ENCODE results near the gene ACTA2.

The ACTA2 gene

GRCh38 chr10:88980800-88981199 lies 28.2 kb upstream of the ACTA2 start:
- no peak for DNase-seq

DNA sequence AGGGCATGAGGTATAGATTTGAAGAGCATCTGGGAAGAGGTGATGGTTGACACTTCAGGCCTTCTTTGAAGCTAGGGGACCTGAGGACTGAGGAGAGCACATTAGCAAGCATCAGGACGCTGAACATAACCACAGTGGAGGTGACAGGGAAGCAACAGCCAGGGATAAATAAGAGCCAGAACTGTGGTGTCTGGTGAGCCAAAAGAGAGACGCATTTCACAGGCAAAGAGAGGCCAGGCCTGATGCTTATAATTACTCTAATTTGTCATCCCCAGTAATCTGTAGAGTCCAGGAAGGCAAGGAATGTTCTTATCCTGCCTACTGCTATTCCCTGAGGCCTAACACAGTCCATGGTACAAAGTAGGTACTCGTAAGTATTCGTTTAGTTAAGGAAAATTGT lies 27.7 kb upstream of the ACTA2 start:
- DNase-seq: no peak

GRCh38 chr10:88979603-88980002 lies 27.0 kb upstream of the ACTA2 start:
- DNase-seq: no peak

DNA sequence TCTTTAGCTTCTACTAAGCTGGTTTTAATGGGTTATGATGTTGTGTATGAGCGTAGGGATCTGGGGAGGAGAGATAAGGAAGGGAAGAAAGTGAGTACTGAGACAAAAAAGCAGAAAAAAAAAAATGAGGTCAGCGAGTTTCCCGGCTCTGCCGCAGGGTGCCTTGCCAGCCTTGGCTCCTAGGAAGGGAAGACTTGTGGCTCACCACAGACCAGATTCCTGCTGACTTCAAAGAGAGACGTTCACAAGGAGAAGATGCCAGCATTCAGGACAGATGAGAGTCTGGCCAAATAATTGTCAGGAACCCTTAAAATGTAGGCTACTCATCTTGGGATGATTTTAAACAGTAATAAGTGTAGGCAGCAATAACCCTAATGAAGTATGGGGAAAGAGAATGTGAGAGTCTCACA lies 26.6 kb upstream of the ACTA2 start:
- DNase-seq: no peak

DNA sequence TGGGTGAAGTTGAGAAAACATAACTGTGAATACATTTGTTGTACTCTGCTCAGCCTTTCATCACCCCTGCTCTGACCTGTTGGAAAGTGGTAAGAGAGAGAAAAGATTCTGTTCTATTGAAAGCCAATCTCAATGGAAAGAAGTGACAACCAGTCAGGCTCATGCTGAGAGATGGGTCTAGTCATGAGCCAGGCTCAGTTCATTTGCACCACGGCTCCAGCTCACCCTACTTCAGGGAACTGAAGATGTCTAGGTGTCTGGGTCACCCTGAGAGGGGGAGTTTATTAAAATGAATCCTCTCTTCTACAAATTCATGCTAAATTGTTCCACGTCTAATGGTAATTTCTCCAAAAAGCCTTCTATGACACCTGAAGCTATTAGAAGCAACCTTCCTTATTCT lies 25.9 kb upstream of the ACTA2 start:
- no peak for DNase-seq

- DNase-seq: no peak
Observed at GRCh38 chr10:88975377-88975720, 22.8 kb upstream of the ACTA2 start.

GRCh38 chr10:88974446-88975376 lies 22.1 kb upstream of the ACTA2 start:
- DNase-seq: no peak

- no peak for DNase-seq
Observed at GRCh38 chr10:88974012-88974411, 21.4 kb upstream of the ACTA2 start.

DNA sequence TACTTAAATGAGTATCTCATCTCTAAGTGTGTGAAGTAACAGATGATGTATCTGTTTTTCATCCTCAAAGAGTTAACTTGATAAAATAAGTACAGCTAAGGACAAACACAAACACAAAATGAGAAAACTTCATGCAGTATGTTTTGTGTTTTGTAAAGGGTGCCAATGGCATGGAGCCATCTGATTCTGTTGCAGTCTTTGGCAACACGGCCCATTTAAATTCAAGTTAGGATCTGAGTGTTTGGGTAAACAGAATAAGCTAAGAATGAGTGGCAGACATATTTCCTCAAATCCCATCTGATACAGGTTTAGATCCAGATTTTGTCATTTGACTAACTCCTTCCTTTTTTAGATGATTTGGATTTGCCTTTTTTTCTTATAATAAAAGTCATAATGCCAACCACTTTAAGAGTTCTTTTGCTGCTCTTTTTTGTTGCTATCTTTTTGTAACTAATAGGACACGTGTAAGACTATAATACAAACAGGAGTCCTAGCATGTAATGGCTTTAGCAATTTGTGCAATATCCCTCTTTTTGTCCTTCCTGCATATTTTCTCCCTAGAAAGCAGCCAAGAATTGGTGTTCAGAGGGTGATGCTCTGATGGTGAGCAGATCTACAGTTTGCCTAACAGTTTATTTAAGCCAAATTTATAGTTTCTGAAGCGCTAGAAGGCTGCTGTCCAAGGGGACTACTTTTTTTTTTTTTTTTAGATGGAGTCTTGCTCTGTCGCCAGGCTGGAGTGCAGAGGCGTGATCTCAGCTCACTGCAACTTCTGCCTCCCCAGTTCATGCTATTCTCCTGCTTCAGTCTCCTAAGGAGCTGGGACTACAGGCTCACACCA lies 18.9 kb upstream of the ACTA2 start:
- DNase-seq: no peak

DNA sequence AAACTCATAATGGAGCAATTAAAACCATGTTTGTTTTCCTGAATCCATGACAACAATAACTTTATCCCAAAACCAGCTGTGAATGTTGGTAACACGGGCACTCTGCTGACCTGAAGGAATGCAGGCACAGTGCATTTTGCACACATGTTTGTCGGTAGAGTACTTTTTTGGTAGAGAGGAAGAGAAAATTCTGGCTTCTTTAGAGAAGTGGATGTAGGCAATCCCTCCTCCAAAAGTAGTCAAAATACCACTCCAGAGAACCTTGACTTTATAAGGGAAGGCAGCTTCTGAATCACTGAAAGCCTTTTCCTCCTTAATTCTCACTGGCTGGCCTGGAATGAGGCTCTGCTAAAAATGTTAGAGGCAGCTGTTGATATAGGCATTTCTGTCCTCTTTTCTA lies 15.8 kb upstream of the ACTA2 start:
- DNase-seq: no peak

DNA sequence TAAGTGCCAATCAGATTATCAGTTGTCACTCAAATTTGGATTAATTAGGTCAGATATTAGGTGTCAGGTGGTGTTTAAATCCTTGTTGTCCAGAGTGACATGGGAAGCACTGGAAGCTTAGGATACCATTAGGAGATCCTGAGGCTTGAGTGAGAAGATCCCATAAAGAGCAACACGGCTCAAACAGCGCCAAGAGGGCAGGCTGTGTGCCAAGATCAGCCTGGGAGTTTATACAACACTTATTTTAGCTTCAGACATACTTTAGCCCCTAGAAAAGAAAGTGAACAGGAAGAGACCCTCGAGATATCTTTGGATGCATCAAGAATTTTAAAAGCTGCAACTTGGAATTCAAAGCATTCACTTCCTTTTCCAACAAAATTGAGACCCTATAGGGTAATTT lies 14.2 kb upstream of the ACTA2 start:
- DNase-seq: no peak

- DNase-seq: no peak
Observed at GRCh38 chr10:88964869-88965415, 12.4 kb upstream of the ACTA2 start.

GRCh38 chr10:88964360-88964759 lies 11.8 kb upstream of the ACTA2 start:
- no peak for DNase-seq

DNA sequence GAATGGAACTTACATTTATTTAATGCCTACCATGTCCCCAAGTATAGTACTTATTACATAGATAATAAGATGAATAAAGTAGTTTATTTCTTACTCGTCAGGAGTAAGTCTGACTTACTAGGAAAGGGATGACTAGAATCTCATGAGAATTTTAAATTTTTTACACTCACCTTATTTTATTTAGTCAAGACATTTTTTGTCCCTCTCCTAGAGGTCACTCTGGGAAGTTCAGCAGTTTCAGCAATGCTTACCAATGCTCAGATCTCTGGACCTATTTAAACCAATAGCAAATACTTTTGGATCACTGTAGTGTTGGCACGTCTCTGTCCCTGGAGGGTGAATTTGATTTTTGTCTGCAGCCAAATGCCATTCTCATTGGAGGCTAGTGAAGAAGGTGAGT lies 10.7 kb upstream of the ACTA2 start:
- no peak for DNase-seq

- DNase-seq: no peak
Observed at GRCh38 chr10:88962336-88962735, 9.8 kb upstream of the ACTA2 start.

DNA sequence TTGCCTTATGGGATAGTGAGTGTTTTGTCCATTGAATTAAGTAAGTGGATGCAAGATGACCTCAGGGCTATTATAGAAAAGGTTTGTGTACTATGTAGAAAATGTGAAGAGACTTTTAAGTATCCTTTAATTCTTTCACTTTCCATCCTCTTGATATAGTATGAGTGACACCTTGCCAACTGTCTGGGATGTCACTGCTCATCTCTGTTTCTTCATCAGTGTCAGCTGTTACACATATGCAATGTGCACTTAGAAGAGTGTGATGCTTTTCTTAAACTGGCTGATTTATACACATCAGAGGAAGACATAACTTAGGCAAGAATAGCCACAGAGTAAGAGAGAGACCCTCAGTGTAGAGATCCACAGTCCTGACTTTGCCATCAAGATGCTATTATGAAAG lies 8.7 kb upstream of the ACTA2 start:
- no peak for DNase-seq

DNA sequence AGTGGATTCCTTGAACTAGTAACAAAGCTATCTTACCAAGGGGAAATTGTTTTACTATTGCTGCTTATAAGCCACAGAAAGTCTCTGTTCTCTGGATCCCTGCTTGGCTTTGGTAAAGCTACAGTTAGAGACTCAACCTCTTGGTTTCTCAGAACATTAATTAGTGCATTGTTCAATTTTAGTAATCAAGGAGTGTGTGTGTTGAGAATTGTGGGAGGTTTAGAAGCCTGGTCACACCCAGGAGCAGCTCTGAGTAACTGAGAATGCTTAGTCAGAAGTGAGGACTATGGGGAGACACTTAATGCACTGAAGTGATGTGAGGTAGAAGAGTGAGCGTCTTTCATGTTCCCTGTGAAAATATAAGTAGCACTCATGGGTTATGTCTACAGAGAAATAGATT lies 8.2 kb upstream of the ACTA2 start:
- no peak for DNase-seq

- no peak for DNase-seq
Observed at GRCh38 chr10:88958721-88959120, 6.1 kb upstream of the ACTA2 start.

GRCh38 chr10:88957381-88957780 lies 4.8 kb upstream of the ACTA2 start:
- no peak for DNase-seq

DNA sequence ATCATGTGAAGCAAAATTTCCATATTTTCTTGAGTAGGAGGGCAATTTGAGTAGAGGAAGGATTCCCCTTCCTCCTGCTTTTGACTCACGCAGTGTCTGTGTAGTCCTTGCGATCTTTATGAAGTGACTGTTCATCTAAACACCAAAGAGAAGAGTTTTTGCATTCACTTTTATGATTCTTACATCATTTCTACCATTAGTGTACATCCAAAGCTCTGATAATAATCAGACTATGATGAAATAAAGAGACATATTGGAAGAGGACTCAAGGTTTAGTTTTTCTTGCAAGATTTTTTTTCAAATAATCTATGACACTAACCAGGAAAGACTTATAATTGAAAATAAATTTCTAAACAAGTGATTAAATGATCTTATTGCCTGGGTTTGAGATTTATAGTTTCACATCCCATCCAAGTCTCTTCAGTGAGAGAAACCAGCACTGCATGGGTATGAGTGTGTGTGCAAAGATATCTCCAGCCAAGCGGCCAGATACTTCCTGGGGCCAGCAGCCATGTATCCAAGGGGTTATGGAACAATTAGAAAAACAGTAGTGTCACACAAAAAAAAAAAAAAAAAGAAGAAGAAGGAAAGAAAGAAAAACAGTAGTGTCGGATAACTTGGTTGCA lies 2.0 kb upstream of the ACTA2 start:
- no peak for DNase-seq

GRCh38 chr10:88953662-88954061 lies 1.1 kb upstream of the ACTA2 start:
- DNase-seq: no peak

- no peak for DNase-seq
Observed at GRCh38 chr10:88949912-88950837, 2.4 kb downstream of the ACTA2 start.

All from NCI-H1048 (cell line).